ENCODE measurements around the gene PIGT.
"Not testable (repeated sequence)": the region's sequence is repeated elsewhere in the genome, so short reads cannot be mapped to it uniquely, and the experiment has no call there.

The PIGT gene

DNA sequence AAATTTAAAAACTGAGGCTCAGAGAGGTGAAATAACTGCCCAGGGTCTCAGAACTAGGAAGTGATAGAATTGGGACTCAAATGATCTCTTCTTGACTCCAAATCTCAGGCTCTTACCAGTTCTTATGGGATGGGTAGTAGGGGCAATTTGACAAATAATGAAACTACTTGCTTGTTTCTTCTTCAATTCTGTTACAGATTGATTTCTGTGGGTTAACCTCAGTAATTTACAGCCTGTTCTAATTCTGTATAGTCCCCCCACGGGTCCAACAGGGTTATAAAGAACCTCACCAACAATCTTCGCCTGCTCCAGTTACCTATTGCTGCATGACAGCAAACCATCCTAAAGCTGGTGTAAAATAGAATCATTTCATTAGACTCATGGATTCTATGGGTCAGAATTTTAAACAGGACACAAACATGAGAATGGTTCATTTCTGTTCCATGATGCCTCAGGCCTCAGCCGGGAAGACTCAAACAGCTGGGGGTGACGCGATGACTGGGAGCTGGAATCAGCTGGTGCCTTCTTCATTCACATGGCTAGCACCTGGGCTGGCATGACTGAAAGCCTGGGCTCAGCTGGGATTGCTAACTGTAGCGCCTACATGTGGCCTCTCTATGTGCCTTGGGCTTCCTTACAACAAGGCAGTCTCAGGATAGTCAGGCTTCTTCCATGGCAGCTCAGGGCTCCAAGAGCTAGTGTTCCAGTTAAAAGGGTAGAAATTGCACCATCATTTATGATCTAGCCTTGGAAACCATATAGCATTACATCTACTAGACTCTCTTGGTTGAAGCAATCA, 47.0 kb downstream of the PIGT start:
- DNase-seq (ENCODE audit: low read depth): no peak

DNA sequence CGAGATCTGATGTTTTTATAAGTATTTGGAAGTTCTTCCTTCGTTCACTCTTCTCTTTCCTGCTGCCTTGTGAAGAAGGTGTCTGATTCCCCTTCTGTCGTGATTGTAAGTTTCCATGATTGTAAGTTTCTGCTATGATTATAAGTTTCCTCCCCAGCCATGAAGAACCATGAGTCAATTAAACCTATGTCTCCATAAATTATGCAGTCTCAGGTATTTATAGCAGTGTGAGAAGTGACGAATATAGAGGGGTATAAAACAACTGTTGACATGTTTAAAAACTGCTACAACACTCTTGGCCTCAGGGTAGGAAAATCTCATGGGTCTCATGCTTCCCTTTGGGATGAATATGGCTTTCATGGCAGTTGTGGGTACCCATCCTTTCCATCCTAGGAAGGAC, 47.8 kb downstream of the PIGT start:
- no peak for DNase-seq (ENCODE audit: low read depth)

- DNase-seq (ENCODE audit: low read depth): no peak
Measured at GRCh38 chr20:45465491-45466266, 49.7 kb downstream of the PIGT start.

GRCh38 chr20:45467172-45467571, 51.2 kb downstream of the PIGT start:
- DNase-seq (ENCODE audit: low read depth): no peak

- no peak for DNase-seq (ENCODE audit: low read depth)
Measured at GRCh38 chr20:45467861-45468260, 51.9 kb downstream of the PIGT start.

GRCh38 chr20:45469336-45470261, 53.7 kb downstream of the PIGT start, which contains the start of gene WFDC2:
Gene WFDC2 (plus strand): TSS chr20:45469753. CDS start chr20:45469782, 29 bp downstream.
- no peak for DNase-seq (ENCODE audit: low read depth)

DNA sequence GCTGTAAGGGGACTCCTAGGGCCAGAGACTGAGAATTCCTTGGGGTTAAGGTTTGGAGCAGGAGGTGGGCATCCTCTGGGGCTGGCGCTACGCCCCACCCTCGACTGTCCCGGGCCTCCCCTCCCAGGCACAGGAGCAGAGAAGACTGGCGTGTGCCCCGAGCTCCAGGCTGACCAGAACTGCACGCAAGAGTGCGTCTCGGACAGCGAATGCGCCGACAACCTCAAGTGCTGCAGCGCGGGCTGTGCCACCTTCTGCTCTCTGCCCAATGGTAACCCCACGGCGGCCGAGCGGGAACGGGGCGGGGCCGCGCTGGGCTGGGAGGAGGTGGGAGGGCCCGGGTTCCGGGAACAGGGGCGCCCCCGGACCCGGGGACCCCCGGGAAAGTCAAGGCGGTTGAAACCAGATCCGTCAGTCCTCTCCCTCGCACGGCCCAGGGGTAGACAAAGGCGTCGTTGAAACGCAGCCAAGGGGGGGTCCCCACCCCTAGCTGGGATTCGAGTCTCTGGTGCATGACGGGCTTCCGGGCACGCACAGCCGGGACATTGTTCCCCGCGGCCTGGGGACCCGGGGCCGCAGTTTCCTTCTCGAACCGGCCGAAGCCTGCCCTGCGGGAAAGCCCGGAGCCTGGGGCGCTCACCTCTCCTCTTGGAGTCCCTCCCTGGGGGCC, 54.5 kb downstream of the PIGT start:
- DNase-seq (ENCODE audit: low read depth): no peak

GRCh38 chr20:45470937-45471336, 55.0 kb downstream of the PIGT start:
- DNase-seq (ENCODE audit: low read depth): no peak

DNA sequence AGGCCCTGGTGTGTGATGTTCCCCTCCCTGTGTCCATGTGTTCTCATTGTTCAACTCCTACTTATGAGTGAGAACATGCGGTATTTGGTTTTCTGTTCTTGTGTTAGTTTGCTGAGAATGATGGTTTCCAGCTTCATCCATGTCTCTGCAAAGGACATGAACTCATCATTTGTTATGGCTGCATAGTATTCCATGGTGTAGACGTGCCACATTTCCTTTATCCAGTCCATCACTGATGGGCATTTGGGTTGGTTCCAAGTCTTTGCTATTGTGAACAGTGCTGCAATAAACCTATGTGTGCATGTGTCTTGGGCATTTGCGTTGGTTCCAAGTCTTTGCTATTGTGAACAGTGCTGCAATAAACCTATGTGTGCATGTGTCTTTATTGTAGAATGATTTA, 56.3 kb downstream of the PIGT start:
- not testable (repeated sequence) for DNase-seq (ENCODE audit: low read depth)

Measured in activated T-cell treated with anti-CD3 and anti-CD28 coated beads for 1 hour (primary cell).